ENCODE results near the gene KDM5C.

DNA sequence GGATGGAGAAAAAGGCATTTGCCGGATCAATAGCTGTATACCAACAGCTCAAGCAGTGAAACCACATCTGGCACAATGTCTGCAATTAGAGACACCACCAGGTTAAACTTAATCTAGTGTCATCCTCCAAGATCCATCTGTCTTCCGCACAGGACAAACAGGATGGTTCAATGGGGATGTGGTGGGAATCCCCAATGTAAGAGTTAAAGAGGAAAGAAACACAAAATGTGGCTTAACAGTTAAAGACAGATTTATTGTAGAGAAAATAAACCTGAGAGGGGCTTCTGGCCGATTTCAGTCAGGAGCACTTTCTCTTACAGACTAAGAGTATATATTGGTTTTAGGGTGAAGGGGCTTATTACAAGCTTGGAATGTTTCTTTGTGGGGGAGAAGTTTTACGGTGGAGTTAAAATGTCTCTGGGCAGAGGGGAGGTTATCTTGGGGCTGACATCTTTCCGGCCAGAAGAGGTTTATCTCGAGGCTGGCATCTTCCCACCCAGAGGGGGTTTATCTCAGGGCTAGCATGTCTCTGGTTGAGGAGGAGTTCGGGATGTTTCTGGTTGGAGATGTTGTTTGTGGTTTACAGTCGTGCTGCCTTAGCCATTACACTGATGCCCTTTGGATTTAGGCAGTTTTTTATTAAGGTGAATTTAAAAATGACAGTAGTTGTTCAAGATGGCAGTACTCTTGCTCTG, 69.3 kb downstream of the KDM5C start:
- TF ChIP-seq, protein P1, sequence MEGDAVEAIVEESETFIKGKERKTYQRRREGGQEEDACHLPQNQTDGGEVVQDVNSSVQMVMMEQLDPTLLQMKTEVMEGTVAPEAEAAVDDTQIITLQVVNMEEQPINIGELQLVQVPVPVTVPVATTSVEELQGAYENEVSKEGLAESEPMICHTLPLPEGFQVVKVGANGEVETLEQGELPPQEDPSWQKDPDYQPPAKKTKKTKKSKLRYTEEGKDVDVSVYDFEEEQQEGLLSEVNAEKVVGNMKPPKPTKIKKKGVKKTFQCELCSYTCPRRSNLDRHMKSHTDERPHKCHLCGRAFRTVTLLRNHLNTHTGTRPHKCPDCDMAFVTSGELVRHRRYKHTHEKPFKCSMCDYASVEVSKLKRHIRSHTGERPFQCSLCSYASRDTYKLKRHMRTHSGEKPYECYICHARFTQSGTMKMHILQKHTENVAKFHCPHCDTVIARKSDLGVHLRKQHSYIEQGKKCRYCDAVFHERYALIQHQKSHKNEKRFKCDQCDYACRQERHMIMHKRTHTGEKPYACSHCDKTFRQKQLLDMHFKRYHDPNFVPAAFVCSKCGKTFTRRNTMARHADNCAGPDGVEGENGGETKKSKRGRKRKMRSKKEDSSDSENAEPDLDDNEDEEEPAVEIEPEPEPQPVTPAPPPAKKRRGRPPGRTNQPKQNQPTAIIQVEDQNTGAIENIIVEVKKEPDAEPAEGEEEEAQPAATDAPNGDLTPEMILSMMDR (IDR thresholded peaks at IDR 0.05 in 8 of 11, conservative IDR thresholded peaks at IDR 0.05 in 3 of 11) = no peak
- no peak for TF ChIP-seq POLR2AphosphoS5 (IDR thresholded peaks at IDR 0.05)

All from spleen (tissue), 7 donors.